GM21619 (cell line): ENCODE measurements around the gene ZDHHC11B.
A peak's percentile ranks its signal among the peaks of the same experiment; 100 is the strongest.

Source experiments
- ATAC-seq: cut with Tn5 transposase; IDR thresholded peaks from one replicate; pipeline ENCODE4 v1.9.1; 2021; ENCODE audit not compliant: unreplicated experiment

Gene ZDHHC11B

DNA sequence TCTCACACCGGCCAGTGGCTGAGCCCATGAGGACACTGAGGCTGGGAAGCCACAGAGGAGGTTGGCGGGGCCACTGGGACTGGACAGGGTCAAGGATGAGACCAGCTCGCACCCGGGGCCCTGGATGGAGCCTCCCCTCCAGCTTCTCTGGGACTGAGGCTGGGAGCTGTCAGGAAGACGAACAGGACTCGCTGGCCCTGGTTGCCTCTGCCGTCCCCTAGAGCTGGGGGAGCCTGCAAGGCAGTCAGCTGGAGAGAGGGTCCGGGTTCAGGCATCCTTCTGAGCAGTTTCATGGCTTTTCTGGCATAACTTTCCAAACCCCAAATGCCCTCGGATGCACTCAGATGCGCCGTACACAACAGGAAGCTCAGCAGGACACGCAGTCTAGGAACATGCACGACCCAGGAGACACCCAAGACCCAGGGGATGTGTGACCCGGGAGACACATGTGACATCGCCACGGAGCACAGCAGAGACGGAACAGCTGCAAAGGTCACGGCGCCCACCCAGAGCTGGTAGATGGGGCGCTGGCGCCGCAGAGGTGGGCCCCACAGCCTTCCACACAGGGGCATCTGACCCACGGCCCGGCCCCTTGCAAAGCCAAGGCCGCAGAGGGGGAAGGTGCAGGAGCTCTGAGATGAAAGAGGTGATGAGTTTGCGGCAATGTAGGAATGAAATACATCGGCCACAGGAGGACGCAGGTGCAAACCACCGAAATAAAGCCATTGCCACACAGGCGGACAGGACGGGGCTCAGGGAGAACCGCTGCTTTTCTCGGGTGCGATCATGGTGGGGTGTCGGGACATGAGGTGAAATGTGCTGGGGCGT, 108.4 kb downstream of the ZDHHC11B start:
- ATAC-seq: no peak

DNA sequence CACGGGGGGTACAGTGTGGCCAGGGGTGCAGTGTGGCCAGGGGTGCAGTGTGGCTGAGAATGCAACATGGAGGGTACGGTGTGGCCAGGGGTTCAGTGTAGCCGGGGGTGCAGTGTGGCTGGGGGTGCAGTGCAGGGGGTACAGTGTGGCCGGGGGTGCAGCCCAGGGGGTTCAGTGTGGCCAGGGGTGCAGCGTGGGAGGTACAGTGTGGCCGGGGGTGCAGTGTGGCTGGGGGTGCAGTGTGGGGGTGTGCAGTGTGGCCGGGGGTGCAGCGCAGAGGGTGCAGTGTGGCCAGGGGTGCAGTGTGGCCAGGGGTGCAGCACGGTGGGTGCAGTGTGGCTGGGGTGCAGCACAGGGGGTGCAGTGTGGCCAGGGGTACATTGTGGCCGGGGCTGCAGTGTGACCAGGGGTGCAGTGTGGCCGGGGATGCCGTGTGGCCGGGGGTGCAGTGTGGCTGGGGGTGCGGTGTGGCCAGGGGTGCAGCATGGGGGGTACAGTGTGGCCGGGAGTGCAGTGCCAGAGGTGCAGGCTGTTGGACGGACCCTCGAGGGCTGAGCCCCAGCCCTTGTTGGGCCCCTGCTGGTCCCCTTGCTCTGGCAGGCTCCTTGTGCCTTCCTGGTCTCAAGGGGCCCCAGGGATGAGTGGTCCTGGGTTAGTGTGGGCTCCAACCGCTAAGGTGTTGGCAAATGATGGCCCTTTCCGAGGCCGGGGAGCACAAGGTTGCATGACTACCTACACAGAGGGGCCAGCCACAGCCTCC, 109.2 kb downstream of the ZDHHC11B start:
- ATAC-seq: no peak

DNA sequence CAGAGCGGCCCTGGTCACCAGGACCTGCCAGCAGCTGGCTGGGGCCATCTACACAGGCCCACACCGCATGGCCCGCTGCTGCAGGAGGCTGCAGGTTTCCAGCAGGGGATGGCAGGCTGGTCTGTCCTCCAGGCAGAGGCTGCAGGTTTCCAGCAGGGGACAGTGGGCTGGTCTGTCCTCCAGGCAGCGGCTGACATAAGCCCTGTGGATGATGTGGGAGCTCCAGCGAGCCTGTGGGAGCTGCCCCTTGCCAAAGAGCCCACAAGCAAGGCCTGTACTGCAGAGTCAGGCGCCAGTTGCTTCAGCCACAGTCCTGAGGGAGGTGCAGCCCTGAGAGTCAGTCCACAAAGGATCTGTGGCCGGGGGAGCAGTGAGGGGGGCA, 109.9 kb downstream of the ZDHHC11B start:
- no peak for ATAC-seq

DNA sequence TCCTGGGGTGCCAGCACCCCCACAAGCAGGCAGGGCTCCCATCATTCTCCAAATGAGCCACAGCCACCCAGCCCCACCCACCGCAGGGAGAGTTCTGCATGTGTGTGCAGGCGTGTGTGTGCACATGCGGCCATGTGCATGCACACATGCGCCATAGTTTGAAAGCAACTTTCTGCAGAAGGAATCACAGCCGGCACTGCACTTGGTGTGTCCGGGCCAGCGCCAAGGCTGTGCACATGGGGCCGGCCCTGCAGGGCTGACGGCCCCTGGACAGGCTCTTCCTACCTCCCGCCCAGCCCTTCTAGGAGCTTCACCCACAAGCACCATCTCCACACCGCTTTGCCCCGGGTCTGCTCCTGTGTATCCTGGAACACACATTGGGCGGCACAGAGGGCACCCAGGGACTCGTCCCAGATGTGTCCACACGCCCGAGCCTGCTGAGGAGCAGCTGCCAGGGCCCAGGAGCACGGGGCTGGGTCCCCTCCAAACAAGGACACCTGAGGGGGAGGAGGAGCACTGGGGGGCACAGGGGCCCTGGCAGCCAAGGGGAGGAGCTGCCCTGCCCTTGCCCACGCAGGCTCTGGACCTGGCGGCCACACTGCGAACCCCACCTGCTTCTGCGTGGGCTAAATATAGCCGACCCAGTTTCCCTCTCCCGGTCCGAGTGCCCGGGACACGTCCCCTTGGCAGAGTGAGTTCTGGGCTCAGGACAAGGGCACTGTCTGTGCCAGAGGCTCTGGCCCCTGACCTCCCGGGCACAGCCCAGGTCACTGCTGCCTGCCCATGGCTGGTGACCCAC, 110.5 kb downstream of the ZDHHC11B start:
- ATAC-seq: no peak

DNA sequence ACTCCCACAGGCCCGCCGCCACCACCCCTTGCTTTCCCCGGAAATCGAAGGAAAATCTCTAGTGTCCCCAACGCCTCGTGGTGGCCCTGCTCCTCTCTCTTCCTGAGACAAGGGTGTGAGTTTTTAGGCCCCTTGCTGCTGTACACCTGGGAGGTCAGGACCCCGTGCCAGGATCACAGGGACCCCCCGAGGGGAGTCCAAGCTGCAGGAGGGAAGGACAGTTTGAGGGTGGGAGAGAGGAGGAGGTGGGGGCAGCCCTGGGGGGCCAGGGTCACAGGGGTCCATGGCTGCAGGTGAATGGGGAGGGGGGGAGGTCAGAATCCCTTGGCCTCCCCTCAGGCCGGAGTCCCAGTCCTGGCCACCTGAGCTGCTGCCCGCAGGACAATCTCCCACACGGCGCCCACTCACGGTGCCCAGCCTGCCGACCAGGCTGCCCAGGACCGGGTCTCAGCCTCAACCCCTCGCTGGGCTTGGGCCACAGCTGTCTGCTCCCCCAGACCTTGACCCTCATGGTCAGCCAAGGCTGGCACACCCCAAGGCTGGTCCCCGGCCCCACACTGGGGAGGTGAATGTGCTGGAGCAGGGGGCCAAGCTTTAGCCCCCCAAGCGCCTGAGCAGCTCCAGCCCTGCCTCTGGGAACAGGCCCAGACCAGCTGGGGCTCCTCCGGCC, 111.2 kb downstream of the ZDHHC11B start:
- no peak for ATAC-seq

DNA sequence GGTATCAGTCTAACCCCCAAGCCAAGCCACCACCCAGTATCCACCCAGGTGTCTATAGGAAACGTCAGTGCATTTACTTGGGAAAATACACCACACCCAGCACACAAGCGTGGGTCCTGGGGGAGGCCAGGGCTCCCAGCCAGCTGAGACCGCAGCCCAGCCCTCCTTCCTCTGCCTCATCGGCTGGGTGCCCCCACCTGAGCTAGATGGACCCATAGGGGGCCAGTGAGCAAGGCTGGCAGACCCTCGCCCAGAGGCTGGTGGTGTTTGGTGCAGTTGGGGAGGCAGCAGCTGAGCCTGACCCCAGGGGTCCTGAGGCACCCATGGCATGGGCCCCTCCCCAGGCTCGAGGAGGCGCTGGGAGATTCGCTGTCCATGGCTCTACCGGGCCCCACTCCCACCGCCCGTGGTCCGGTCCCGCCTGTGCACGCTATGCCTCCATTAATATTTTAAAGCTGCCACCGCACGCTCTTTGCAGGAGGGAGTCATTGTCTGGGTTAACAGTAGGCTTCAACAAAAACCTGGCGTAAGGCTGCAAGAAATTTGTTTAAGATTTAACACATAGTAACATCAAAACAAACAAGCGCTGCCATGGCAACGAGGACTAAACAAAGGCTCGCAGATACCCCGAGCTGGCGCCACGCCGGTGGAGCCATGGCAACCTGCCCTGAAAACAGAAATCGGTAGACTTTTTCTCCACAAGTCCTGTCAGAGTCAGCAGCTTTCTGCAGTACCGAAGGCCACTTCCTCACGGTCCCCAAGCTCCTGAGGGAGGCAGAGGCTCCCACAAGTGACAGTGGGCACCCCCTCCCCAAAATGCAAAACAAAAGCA, 112.0 kb downstream of the ZDHHC11B start:
- no peak for ATAC-seq

DNA sequence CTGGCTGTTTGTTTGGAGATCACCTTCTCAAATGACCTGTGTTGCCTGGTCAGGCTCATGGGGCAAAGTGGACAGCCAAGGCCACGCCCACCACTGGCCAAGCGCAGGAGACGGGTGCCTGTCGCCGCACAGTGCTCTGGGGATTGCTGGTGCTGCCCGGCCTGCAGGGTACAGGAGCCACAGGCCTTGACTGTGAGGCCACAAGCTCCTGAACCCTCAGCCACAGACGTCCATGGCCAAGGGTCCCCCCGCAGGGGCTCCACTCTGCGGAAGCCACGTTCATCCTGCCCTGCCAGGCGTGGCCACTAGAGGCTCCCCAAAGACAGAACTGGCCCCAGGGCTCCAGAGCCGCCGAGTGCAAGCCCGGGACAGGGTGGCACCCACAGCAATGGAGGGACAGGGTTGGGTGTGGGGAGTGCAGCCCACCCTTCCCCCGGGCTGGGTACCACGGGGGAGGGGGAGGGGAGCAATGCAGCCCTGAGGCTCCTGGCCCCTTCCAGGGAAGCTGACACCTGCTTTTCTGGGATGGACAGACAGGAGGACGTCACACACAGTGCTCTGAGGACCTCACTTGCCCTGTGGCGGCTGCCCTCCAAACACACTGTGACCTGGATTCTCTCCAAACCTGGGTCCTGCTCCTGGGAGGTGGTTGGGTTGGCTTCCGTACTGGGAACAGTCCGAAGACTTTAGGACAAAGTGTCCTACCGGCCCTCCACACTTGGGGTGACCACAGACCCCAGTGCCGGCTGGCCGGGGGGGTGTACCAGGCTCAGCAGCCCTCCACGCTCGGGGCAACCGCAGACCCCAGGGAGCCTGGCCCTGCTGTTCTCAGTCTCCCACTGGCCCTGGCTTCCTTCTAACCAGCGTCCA, 112.8 kb downstream of the ZDHHC11B start:
- ATAC-seq: peak; percentile 56

DNA sequence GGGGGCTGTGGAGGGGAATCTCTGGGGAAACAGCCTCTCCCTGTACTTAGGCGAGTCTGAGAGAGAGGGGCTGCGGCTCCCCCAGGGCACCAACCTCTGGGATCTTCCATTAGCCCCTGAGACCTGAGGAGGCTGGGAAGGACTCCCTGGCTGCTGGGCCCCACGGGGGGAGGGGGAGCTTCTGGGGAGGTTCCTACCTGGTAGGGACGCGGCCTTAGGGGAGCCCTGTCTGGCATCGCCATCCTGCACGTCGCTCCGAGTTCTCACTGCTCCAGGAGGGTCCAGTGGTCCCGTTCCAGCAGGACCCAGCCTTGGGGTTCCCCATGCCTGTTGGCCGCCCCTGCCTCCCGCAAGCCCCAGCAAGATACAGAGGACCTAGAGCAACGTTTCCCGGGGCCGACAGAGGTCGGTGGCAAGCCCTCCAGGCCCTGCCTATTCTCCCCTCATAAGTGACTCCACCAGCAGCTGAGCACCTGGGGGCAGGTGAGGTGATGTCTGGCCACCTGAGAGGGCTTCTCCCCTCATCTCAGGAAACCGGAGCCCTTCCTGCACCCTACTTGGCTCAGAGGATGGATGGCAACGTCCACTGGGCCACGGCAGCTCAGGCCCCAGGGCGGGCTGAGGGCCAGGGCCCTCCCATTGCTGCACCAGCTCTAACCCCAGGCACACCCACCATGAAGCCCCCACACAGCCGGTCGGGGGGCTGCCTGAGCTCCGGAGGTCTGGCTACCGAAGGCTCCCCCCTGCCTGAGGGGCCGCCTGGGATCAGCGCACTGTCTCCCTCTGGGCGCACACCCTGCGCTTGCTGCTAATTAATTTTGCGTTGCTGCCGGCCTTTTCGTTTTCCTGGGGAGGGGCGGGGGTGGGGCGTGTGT, 113.9 kb downstream of the ZDHHC11B start:
- ATAC-seq: no peak

DNA sequence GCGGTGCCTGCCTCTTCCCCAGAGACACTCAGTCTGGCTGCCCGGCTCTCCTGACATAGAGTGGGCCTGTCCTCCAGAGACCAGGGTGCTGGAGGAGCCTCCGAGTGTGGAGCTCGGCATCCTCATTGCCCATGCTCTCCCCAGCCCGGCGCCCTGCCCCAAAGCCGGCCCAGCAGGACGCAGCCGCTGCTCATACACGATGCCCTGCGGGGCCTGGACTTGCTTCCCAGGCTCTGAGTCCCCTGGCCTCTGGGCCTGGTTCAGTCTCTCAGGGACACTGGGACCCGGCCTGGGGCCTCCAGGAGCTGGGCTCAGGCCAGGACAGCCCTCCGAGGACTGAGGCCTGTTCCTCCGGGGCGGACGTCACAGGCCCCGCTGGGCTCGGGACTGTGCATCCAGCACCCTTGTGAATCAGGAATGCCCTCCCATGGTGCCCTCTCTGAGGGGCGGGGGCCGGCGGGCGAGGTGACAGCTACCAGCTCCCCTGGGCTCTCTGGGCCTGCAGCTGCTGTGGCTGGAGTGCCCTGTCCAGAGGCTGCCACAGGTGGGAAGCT, 114.6 kb downstream of the ZDHHC11B start:
- no peak for ATAC-seq

DNA sequence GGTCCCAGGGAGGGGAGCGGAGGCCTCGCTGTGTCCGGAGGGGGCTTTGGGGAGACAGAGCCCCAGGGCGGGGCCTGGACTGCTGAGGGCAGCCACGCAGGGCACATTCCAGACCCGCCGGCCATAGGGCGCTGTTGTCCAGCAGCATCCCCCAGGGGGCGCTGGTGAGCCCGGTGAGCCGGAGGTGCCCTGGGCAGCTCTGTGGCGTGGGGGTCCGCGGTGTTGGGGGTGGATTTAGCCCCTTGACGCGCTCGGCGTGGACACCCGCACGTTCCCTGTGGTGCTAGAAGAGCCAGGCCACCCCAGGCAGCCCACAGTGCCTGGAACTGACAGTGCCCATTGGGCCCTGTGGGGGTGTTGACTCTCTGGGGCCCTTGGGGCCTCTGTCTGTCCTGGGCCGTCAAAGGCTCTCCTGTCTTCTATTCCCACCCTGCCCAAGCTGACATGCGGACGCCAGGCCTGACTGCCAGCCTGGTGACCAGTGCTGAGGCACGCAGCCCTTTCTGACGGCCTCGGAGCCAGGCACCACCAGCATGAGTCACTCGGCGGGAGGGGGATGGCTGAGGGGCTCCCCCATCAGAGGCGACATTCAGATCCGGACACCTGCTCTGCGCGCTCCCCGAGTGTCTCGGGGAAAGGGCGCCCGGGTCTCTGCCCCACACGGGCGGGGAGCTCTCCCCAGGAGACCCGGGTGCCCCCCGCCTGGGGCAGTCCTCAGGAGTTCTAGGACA, 115.3 kb downstream of the ZDHHC11B start:
- ATAC-seq: no peak

DNA sequence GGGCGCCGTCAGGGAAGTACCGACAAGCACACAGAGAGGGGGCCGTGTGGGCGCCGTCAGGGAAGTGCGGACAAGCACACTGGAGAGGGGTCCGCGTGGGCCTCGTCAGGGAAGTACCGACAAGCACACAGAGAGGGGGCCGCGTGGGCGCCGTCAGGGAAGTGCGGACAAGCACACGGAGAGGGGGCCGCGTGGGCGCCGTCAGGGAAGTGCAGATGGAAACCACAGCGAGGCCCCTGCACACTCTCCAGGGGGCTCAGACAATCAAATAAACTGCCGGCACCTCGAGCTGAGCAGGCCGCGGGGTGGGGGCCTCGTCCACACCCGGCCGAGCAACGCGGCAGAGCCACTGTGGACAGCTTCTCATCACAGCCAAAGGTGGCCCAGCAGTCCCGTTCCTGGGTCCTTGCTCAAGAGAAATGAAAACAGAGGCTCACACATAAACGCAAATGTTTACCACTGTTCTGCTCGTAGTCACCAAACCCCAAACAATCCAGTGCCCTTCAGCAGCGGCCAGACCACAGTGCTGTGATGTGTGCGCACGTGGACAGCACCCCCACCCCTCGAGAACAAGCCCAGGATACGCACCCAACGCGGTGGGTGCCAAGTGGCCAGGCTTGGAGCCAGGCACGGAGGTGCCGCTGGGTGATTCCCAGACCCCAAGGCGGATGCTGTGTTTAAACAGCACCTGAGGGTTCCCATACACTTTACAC, 116.1 kb downstream of the ZDHHC11B start:
- ATAC-seq: no peak

DNA sequence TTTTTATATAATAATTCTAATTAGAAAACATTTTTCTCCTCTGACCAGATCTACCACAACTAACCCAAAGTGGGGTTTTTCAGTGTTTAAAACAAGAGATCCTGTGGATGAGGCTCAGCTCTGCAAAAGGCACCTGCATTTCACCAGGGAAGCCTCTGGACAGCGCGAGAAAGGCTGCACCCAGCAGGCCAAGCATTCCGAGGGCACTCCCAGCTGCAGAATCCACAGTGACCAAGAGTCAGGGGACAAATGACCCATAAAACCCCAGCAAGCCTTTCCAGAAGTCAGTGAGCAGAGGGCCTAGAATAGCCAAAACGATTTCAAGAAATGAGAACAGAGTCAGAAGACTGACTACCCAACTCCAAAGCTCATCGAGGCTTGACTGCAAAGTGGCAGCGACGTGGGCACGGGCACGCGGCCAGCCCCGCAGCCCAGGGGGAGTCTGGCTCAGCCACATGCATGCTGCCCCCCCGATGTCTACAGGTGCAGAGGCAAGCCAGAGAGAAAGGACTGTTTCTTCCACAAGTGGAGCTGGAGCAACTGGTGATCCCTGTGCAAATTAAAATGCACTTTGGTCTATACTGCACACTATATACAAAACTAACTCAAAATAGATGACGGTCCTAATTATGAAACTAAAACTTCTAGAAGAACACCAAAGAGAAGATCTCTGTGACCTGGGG, 117.6 kb downstream of the ZDHHC11B start:
- no peak for ATAC-seq

DNA sequence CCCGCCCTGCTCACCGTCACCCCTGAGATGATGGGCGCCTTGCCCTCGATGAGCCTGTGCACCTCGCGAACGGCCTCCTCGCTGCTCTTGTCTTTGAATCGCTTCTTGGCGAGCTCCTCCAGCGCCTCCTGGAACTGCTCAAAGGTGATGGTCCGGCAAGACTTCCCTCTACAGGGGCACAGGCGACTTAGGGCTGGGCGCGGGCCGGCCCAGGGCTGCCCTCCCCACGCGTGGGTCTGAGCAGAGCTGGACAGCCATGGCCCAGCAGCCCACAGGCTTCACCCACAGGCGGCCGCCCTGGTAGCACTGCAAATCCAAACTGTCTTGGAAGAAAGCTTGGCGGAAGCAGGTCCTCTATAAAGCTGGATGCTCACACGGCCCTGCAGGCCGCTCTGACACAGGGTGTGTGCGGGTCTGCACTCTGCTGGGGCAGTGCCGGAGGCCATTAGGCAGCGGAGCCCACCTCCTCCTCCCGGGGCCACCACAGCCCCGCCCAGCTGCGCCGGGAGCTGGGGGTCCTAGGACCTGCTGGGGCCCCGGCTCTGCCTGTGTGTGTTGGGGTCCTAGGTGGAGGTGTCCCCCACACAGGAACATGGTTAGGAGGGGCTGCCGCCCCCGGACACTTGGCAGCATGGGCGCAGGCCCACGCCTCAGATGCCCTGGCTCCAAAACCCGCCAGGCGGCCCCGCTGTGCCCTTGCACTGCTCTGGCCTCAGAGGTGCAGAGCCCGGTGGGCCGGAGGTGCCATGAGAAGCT, 118.4 kb downstream of the ZDHHC11B start:
- no peak for ATAC-seq

DNA sequence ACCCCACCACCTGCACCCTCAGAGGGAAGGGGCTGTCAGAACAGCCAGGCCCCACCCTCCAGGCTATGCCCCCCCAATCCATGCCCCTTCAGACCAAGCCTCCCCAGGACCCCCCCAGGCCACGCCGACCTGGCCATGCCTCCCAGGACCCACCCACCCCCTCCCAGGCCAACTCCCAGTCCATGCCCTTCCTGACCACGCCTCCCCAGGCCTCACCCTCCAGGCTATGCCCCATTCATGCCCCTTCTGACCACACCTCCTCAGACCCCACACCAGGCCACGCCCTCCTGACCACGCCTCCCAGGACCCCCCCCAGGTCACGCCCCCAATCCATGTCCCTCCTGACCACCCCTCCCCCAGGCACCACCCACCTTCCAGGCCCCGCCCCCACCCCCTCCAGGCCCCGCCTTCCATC, 119.0 kb downstream of the ZDHHC11B start:
- no peak for ATAC-seq

DNA sequence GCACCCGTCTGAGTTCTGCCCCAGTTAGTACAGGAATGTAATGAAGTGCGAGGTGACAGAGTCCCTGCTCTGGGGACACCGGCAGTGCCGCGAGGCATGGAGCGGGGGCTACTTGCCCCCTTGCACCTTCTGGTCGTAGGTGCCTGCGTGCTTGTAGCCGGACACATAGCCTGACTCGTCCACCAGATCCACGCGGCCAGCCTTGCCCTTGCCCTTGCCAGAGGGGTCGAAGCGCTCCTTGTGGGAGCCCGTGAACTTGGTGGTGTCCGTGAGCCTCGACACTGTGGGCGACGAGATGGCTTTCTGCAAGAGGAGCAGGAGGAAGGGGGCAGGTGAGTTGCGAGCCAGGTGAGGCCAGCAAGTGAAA, 119.6 kb downstream of the ZDHHC11B start:
- ATAC-seq: no peak
